SHP77 (cell line): ENCODE results near the gene KLHL30.
A peak's percentile ranks its signal among the peaks of the same experiment; 100 is the strongest.
"Not testable (repeated sequence)": the region's sequence is repeated elsewhere in the genome, so short reads cannot be mapped to it uniquely, and the experiment has no call there.

Experiments used
- DNase-seq, 2 experiments: peaks; one replicate each; lab custom pipeline; 2025; lab: John Stamatoyannopoulos, UW

KLHL30 gene

DNA sequence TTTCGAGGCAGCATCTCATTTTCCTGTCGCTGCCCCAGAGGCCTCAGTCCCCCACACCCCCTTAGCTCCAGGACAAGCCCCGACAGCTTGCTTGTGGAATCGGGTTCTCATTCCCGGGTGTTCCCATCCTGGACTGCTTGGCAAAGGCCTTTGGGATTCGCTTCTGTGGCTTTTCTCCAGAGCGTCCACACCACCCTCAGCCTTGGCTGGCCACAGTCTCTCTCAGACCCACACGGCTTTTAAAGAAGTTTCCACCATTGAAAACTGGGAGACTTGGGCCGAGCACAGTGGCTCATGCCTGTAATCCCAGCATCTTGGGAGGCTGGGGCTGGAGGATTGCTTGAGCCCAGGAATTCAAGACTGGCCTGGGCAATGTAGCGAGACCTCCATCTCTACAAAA is 35.6 kb upstream of the KLHL30 start:
- DNase-seq: no peak

DNA sequence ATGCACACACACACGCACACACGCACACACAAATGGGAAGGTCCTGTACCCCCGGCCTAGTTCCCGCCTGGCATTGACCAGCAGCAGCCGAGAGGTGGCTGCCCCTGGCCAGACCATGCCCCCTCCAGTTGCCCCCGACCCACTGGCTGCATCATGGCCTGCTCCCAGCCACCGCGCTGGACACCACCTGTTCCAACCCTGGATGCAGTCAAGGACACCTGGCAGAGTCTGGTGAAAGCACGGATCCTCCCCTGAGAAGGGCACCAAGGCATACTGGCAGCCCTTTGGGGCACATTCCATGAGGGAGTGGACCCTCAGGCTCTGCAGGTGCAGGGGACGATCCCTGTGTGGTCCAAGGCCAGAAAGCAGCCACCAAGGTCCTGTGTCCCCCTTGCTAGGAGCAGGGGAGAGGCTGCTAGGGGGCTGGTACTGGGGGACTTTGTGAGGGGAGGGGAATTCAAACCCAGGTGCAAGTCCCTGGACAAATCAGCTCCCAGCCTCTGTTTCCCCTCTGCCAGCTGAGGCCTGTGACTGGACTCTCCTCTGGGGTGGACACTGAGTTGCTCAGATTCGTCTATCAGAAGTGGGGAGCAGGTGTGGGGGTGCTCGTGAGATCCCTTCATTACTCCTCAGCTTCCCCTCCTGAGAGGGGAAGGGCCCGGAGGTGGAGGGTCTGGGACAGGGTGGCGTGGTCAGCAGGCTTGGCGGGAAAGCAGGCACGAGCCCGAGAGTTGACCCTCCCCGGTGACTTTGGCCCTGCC is 34.8 kb upstream of the KLHL30 start:
- no peak for DNase-seq

DNA sequence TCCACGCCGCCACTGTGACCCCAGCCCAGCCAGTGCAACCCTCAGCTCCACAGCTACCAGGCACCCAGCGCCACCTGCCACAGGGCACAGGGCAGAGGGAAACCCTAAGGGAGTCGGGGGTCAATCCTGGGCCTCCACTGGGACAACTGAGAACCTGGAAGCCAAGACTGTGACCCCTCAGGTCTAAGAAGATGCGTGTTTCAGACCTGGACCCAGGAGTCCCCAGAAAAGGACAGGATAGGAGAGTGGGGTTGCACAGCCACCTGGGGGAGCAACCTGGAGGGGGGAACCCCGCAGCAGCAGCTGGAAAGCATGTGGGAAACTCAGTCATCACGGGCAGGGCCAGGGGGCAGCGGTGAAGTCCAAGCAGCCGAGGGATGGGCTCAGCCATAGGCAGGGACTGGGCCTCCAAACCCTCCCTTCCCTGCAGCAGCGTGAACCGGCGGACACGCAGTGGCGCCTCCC is 34.2 kb upstream of the KLHL30 start:
- DNase-seq: no peak

DNA sequence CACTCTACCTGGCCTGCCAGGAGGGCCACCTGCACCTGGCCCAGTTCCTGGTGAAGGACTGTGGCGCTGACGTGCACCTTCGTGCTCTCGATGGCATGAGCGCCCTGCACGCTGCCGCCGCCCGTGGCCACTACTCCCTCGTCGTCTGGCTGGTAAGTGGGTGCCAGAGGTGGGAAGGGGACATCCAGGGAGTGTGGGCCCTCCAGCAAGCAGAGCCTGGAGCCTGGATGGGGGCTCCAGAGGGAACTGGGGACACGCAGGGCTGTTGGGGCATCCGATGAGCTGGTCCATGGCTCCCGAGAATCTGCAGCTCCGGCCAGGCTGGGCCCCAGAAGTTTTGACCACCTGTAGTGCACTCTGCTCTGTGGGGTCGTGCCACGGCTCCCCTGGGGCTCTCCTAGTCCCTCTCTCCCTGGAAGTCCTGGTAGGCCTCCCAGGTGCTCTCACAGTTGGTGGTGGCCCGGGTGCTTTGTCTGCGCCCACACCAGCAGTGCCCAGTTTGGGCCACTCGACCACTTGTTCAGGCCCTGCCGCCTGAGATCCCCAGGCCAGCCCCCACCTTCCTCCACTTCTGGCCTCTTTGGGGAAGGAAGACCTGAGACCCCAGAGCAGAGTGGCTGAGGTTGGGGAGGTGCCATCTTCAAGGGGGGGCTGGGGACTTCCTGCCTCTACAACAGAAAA is 33.6 kb upstream of the KLHL30 start:
- DNase-seq: no peak

DNA sequence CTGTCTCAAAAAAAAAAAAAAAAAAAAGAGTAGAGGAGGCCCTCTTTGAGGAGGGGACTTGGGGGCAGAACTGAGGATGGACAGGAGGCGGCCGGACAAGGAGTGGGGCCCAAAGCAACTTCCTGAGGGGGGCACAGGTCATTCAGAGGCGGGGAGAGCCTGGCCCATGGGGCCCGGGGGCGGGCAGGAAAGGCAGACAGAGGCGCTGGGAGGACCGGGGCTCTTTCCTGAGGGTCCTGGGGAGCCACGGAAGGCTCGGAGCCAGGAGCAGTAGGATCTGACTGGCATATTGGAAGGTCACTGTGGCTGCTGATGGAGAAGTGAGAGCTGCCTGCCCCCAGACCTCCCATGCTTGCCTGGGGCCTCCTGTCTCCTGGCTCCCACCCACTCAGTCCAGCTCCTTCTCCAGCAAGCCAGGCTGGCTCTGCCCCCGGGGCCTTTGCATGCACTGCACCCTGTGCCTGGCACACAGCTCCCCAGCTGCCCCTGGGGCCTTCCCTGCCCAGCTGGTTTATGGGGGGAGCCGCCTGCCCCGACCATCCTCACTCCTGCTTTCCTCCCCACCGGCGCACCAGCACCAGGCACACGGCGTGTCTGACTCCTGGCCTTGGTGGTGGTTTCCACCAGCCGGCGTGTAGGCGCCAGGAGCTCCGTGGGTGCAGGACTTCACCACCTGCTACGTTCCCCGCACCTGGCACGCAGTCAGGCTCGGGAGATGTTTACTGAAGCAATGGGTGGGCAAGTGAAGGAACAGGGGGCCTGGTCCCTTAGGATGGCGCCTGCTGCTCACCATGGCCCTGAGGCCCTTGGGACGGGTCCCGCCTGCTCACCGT is 32.7 kb upstream of the KLHL30 start:
- no peak for DNase-seq

DNA sequence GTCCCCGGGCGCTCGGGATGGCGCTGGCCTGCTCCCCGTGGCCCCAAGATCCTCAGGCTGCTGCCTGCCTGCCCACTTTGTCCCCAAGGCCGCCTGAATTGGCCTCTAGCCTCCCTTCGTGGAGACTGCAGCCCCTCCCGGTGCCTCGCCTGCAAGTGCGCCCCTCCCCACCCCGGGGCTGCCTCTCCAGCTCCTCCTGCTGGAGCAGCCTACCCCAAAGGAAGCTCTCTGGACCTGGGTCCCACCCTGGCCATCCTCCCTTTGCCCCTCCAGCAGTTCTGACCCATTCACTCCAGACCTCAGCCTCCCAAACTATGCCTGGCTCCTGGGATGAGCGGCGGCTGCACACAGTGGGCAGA is 32.1 kb upstream of the KLHL30 start:
- DNase-seq: no peak

DNA sequence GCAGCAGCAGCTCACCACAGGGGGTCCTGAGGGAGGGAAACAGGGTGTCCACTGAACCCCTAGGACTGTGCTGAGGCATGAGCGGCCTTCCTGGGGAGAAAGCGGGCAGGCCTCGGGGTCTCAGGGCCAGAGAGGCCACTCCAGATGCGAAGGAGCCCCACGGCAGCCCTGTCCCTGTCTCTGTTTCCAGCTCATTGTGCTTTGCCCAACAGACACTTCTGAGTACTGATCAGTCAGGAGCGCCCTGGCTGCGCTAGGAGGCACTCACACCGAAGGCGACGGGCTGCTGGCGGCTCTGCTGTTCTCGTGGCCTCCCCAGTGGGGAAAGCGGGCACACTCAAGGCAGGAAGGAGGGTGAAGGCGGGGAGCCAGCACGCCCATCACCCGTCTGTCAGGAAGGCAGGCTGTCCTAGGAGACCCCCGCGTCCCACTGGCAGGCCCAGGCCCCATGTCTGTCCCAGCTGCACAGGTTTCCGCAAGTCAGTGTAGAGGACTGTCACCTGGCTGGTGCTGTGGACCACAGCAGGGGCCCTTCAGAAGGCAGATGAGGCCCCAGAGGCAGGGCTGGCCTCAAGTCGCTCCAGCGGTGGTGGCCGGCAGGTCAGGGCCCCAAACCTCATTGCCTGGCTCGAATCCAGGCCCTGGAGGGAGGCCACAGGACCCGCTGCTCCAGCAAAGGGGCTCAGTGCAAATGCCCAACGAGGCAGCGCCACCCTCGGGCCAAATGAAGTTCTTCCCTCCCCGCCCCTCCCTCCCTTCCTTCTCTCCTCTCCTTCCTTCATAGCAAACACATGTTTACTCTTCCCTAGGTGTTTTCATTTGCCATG is 31.6 kb upstream of the KLHL30 start:
- peak in 1 of 2 experiments; percentile 63 for DNase-seq

DNA sequence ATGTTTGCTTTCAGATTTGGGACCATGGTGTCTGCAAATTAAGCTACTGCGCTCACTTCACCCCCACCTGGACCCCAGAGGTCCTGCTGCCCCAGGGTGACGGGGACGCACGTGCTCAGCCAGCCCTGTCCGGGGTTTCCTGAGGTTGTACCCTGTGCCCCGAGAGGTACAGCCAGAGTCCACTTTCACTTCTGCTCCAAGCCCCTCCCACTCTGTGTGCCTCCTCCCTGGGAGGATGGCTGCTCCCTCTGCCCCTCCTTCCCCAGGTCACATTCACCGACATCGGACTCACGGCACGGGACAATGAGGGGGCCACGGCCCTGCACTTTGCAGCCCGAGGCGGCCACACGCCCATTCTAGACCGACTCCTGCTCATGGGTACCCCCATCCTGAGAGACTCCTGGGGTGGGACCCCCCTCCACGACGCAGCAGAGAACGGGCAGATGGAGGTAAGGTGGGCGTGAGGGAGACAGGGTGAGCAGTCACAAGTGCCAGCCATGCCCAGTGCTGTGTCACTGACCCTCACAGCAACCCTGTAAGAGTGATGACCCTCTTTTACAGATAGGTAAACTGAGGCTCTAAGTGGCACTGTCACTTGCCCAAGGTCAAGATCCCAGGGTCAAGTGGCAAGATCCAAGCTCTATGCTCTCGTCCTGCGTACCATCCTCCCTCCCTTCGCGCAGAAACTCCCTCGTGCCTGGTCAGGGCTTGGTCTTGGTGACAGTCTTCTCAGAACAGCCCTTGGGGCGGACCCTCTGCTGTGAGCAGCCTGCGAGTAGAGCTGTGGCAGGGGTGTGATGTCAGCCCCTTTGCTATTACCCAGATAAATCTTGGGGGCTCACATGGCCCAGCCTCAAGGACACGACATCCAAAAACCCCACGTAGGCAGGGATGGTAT is 30.7 kb upstream of the KLHL30 start:
- no peak for DNase-seq

DNA sequence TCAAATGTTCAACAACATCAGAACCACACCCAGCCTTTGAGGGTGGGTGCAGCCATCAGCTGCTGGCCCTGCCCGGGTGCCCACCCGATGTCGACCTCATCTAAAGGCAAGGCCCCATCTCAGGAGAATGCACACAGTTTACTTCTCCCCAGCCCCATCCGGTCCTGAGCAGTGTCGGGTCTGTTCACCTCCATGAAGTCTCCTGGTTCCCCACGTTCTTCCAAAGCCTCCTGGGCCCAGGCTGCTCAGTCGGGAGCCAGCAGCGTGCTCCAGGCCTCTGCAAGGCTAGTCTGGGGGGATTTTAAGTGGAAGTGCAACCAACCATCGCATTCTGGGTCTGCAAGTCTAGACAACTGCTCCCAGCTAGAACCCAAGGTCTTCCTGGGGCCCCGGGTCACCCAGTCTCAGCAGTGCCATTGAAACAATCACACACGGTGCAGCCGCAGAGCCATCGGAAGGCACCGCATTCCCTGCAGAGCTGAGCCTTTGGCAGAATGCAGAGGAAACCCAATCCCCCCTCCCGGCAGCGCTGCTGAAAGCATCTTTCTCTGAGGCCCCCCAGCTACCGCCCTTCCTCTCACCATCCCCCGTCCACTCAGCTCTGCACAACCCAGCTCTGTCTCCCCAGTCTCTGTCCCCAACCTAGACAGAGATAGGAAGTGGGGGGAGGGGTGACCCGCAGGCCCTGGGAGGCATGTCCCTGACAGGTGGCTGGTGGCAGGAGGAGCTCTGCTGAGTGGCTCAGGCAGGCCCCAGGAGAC is 29.9 kb upstream of the KLHL30 start:
- peak in 1 of 2 experiments; percentile 56 for DNase-seq

DNA sequence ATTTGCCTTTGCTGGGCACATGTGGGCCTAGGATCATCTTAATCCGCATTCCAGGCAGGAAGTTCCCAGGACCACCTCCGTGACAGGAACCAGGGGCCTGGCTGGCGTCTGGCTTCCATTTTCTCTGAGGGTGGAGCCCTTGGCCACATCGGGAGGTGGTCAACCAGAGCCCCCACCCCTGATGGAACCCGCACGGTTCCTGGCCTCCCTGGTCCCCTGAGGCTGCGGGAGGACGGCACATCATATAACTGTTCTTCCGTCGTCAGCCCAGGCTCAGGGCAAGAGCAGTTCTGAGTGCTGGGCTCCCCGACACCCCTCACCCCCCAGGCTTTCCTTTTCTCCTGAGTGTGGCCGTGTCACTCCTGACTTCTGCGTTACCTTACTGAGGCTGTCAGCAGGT is 24.9 kb upstream of the KLHL30 start:
- DNase-seq: no peak

DNA sequence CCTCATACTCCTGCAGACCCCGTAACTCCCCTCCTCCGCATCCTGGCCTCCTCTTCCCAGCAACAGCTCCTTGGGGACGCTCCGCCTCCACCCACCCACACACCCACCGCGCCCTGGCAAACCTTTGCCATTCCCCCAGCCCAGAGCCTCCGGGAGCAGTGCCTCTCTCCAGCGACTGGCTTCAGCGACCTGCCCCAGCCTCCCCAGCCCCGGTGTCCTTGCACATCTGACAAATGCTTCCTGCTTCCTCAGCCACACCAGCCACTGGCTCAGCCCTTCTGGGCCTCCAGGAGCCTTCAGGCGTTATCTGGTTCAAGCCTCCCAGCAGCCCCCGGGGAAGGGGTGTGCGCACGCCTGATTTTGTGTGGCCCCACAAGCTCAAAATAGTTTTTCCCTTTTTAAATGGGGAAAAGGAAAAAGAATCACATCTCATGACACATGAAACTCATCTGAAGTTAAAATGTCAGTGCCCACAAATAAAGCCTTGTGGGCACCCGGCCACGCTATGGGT is 24.1 kb upstream of the KLHL30 start:
- DNase-seq: no peak

DNA sequence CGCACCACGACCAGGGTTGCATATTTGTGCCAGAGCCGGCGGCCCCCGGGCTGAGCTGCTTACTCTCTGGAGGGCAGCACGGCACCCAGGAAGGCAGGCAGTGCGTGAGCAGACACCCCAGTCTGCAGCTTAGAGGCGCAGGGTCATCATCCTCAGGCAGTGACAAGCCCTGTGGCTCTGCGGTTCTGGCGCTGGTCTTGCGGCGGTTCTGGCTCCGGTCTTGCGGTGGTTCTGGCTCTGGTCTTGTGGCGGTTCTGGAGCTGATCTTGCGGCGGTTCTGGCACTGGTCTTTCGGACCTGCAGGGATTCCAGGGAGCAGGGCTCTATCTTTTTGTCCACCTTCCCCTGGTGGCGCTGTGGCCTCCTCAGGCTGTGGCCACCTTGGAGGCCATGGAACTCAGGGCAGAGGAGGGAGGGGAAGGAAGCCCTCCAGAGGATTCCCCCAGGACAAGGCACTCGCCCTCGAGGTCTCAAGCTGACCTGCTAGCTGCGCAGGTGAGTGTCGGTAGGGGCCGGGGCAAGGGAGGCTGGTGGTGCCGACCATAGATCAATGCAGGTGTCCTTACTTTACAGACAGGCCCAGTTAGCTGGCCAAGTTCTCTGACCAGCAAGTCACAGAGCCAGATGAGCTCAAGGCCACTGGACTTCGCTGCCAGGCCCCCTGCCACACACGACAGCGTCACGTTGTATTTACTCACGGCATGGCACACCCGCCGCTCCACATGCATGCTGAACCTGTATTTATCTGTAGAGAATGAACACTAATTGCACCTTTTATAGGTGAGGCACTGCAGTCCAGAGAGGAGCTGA is 23.4 kb upstream of the KLHL30 start:
- DNase-seq: no peak

DNA sequence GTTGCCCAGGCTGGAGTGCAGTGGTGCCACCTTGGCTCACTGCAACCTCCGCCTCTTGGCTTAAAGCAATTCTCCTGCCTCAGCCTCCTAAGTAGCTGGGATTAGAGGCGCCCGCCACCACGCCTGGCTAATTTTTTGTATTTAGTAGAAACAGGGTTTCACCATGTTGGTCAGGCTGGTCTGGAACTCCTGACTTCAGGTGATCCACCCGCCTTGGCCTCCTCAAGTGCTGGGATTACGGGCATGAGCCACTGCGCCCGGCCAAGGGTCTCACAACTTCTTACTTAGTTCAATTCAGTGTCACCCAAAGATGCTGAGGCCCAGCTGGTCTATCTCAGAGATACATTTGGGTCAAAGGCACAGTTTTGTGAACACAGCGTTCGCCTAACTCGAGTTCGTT is 22.8 kb upstream of the KLHL30 start:
- not testable (repeated sequence) for DNase-seq

DNA sequence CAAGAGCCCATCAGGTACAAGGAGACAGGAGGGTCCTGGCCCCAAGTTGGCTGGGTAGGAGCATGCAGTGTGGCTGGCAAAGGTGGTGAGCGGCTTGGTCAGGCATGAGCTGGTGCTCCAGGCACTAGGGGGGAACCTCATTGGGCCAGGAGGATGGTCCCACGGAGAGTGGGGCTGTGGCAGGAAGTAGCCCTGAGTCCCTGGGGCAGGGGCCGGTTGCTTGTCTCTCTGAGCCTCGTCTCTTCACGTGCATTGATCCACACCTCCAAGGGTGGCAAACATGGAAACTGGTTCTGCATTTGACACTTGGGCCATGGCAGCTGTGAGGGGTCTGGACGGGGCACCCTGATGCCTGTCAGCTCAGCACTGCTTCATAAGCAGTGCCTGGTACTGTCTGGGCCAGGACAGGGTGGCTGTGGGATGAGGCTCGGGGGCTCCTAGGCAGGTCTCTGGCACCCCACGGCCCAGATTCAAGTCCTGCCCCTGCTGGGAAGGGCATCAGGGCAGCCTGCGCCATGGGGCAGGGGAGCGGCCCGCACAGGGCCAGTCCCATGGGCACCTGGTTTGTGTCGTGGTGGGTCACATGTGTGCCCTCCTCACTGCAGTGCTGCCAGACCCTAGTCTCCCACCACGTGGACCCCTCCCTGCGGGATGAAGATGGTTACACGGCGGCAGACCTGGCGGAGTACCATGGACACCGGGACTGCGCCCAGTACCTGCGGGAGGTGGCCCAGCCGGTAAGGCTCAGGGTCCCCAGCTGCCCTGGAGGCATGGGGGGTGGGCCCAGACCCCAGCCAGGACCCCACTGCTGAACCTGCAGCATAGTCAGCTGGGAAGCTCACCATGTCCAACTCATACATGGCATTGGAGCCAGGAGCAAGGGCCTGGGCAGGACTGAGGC is 21.9 kb upstream of the KLHL30 start:
- no peak for DNase-seq

DNA sequence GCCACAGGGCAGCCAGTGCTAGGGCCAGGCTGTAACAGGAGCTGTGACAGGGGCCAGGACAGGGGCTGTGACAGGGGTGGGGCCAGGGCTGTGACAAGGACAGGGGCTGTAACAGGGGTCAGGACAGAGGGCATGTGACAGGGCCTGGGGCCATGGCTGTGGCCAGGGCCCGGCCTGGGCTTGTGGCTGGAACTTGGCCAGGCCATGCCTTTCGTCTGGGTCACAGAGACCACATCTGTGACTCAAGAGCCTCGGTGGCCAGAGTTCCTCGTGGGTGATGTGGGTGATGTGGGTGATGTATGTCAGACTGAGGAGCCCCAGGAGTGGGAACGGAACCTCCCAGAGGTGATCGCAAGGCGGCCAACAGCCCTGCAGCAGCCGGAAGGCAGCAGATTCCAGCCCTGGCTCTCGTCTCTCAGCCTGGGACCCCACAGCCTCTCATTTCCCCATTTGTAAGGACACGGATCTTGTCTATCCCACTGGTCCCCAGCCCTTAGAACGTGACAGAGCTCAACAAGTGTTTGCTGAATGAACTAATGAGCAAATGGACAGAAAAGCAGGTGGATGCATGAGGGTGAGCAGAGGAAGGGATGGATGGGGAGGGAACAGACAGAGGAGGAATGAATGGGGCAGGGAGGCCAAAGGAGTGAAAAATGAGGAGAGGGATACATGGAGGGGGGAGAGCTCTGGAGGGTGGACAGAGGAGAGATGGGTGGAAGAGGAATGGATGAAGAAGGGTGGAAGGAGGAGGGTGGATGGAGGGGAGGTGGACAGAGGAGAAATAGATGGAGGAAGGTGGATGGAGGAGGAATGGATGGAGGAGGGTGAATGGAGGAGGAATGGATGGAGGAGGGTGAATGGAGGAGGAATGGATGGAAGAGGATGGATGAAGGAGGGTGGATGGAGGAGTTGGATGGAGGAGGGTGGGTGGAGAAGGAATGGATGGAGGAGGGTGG is 21.0 kb upstream of the KLHL30 start:
- no peak for DNase-seq

DNA sequence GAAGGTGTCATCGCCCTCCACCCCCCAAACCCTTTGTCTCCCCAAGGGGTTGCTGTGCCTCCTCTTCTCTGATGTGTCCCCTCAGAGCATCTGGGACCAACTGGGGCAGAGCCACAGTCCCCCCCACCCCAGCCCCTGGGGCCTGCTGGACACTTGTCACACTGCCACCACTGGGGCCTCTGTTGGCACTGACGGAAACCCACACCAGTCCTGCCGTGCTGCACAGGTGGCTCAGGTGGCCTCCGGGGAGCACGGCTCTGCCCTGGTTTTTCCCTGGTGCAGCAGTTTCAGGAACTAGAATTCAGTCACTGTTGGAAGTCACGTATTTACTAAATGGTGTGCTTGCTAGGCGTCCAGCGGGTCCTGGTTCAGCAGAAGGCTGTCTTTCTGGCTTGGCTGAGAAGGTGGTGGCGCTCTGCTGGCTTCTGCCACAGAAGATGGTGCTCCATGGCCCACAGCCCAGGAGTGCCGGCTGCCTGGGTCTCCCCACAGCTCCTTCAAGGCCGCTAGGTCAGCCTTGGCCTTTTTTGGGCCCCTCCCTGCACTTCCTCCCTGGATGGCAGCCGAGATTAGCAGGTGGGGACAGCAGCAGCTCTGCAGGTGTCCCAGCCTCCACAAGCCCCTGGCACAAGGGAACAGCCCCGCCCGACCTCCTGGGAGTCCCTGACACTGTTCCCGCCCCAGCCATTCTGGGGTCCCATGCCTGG is 18.6 kb upstream of the KLHL30 start:
- DNase-seq: no peak
